G401.6 (cell line): Measurements from ENCODE around the gene ZBTB5.
"Not testable (repeated sequence)": the region's sequence is repeated elsewhere in the genome, so short reads cannot be mapped to it uniquely, and the experiment has no call there.

Experiments
- FAIRE-seq: peaks from 2 replicates; lab custom pipeline; 2012; peaks lifted over from hg19 to GRCh38; lab: Jason Lieb, UNC

The ZBTB5 gene

GRCh38 chr9:37451628-37452027, 13.6 kb downstream of the ZBTB5 start:
- no peak for FAIRE-seq

DNA sequence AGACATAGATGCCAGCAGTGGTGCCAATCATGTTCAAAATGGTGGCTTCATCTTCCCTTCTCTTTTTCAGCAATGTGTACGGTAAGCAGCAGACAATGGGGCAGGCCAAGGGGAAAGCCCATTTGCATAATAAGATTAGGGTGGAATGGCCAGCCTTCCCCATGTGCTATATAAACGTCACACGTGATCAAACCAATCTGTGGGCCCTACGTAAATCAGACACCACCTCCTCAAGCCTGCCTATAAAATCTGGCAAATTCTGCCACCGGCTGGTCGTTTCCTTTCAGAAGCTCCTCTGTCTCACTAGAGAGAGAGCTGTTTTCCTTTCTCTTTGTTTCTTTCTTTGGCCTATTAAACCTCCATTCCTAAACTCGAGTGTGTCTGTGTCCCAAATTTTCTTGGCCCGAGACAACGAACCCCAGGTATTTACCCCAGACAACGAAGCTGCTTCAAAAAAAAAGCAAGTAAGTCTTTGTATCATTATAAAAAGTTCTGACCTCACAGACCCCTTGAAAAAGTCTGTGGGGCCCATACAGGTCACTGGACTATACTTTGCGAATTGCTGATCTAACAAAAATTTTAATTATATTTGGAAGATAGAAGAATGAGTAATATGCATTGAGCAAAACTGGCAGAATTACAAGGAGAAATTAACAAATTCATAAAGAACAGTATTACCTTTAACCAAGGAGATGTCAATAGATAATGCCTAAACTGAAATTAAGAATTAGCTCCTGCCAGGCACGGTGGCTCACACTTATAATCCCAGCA, 15.2 kb downstream of the ZBTB5 start:
- no peak for FAIRE-seq

- no peak for FAIRE-seq
These were observed 18.1 kb downstream of the ZBTB5 start for GRCh38 chr9:37447111-37447510.

DNA sequence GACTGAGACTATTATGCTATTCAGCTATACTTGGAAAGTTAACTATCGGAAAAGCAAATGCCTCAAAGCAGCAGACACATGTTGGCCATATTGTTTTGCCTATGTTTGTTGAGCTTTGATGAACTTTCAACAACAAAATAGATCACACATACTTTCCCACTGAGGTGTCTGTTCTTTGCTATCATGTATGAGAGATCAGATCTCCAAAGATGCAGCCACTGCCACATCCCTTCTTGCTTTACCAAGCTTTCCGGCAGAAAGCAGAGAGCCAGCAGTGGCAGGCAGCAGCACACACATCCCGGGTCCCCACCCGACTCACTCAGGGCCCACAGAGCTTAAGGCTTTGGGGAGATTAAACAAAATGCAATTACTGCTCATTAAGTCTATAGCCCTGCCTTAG, 18.8 kb downstream of the ZBTB5 start:
- FAIRE-seq = no peak

- FAIRE-seq = no peak
These were observed 19.4 kb downstream of the ZBTB5 start for GRCh38 chr9:37445832-37446231.

DNA sequence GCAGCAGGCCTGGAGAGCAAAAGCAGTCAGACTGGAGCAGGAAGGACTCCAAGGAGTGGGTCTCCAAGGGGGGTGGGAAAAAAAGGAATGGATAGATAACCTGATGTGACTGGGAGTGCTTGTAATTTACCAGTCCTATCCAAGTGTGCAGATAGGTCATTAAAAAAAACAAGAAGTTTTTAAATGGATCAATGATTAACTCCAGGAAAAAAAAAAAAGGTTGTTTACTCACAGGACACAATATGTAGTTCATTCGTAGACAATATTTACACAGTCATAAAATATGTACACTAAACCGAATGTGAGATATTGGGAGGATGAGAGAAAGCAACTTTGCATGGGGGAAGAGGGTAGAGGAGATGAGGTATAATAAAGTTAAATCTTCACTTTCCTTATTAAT, 20.4 kb downstream of the ZBTB5 start:
- FAIRE-seq = no peak

DNA sequence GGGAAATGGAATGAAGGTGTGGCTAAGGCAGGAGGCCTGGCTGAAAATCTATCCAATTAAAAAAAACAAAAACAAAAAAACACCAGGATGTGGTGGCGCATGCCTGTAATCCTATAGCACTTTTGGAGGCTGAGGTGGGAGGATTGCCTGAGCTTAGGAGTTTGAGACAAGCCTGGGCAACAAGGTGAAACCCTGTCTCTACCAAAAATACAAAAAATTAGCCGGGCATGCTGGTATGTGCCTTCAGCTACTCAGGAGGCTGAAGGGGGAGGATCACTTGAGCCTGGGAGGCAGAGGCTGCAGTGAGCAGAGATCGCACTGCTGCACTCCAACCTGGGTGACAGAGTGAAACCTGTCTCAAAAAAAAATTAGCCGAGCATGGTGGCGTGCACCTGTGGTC, 21.7 kb downstream of the ZBTB5 start:
- FAIRE-seq = no peak

GRCh38 chr9:37442556-37442955, 22.7 kb downstream of the ZBTB5 start:
- FAIRE-seq = no peak

DNA sequence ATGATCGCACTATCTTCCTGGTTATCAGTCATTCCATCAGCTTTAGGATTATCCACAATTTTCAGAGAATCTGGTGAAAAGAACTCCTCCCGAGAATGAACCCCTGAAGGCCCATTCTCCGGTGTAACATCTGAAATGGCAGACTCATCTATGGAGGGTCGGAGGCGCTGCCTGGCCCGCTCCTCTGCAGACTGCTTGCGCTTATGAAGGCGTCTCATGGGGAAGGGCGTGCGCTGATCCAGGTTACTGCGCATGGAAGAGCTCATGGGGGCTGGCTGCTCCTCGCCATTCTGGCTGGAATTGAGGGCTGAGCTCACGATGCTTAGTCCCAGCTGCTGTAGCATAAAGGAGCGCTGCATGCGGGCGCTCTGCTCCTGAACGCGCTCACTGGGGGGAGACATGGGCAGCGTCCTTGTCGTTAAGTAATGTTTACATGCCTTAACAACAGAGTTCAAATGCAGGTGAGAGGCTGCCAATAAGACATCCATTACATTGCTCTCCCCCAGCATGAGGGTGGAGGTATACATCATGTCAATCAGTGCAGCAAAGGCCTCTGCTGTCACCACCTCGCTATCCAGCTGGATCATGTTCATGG, 23.4 kb downstream of the ZBTB5 start:
- FAIRE-seq = no peak

- no peak for FAIRE-seq
These were observed 26.9 kb downstream of the ZBTB5 start for GRCh38 chr9:37438359-37438758.

GRCh38 chr9:37437621-37438020, 27.6 kb downstream of the ZBTB5 start:
- no peak for FAIRE-seq

GRCh38 chr9:37437010-37437409, 28.2 kb downstream of the ZBTB5 start:
- FAIRE-seq = no peak

DNA sequence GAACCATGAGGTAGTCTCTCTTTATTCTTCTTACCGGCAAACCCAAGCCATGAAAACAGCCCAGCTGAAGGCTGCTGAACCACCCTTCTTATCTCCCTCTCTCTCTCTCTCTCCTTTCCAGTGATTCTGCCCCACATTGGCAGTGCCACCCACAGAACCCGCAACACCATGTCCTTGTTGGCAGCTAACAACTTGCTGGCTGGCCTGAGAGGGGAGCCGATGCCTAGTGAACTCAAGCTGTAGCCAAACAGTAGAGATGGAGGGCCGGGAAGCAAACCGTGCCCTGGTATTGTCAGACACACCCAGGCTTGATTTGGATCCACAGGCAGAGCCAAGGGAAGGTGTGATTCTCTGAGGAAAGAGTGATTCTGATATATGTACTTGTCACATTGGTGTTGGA, 28.7 kb downstream of the ZBTB5 start:
- FAIRE-seq = no peak

- no peak for FAIRE-seq
These were observed 31.3 kb downstream of the ZBTB5 start for GRCh38 chr9:37433867-37434371.

DNA sequence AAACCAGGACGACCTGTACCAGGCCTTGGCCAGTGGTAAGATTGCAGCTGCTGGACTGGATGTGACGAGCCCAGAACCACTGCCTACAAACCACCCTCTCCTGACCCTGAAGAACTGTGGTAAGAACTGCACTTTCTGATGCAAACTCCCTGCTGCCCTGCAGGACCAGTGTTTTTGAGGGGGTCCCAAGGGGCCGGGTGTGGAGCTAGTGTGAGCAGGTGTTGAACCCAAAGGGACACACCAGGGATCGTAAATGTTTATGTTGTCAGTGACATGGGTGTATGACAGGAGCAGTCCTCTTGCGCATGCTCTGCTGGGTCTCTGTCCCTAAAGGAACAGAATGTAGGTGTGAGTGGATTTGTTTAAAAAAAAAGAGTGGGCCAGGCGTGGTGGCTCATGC, 33.2 kb downstream of the ZBTB5 start:
- no peak for FAIRE-seq

- no peak for FAIRE-seq
These were observed 34.2 kb downstream of the ZBTB5 start for GRCh38 chr9:37430841-37431597.

- no peak for FAIRE-seq
These were observed 35.6 kb downstream of the ZBTB5 start for GRCh38 chr9:37429441-37430285.

DNA sequence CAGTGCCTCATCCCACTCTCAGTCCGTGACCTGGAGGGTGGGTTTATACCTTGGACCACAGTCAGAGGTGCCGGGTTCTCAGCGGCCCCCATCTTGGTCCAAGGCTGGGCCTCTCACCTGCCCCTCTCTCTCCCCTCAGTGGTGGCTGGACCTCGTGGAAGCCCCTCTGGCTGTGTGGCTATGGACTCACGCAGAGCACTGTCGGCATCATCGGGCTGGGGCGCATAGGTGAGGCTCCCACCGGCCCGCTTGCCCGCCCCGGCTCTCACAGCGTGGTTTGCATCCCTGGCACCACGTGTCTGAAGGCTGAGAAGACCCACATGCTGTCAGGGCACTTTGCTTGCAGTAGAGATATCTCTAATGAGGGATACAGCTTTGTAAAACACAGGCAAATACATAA, 36.9 kb downstream of the ZBTB5 start:
- no peak for FAIRE-seq

DNA sequence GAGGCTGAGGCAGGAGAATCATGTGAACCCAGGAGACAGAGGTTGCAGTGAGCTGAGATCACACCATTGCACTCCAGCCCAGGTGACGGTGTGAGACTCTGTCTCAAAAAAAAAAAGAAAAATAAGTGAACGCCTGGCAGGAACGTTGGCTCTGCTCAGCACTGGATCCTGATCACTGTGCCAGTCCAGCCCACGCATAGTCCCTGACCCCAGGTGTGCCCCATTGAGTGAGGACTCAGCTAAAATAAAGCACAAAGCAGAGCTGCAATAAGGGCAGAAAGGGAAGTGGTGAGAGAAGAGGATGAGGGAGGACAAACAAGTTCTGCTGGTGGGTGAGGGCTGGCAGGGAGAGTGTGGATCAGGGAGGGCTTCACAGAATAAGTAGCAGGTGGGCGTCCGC, 38.4 kb downstream of the ZBTB5 start:
- FAIRE-seq = no peak

- FAIRE-seq = not testable (repeated sequence)
These were observed 38.8 kb downstream of the ZBTB5 start for GRCh38 chr9:37426431-37426830.

- no peak for FAIRE-seq
These were observed 39.9 kb downstream of the ZBTB5 start for GRCh38 chr9:37425298-37425752.

- no peak for FAIRE-seq
These were observed 40.5 kb downstream of the ZBTB5 start for GRCh38 chr9:37424686-37425297.
